UCSD-AML1 (cell line): ENCODE data around the gene RASSF1.
A peak's percentile ranks its signal among the peaks of the same experiment; 100 is the strongest.

Source experiments
- DNase-seq: peaks from one replicate; lab custom pipeline; 2025; ENCODE audit not compliant: unreplicated experiment; lab: John Stamatoyannopoulos, UW

Gene RASSF1

GRCh38 chr3:50340448-50341329 lies at the start of gene RASSF1:
Gene RASSF1, minus strand, starts transcription at chr3:50340836. Its CDS starts 31 bp downstream, at chr3:50340805.
- DNase-seq, result peak; percentile 88

- no peak for DNase-seq
Measured at GRCh38 chr3:50389414-50389767, 48.8 kb upstream of the RASSF1 start.

- no peak for DNase-seq
Measured at GRCh38 chr3:50388720-50389413, 48.2 kb upstream of the RASSF1 start.

- DNase-seq, result peak; percentile 34
Measured at GRCh38 chr3:50388016-50388719, 47.5 kb upstream of the RASSF1 start.

- no peak for DNase-seq
Measured at GRCh38 chr3:50385754-50386153, 45.1 kb upstream of the RASSF1 start.

- DNase-seq, result no peak
Measured at GRCh38 chr3:50383750-50384149, 43.1 kb upstream of the RASSF1 start.

- no peak for DNase-seq
Measured at GRCh38 chr3:50382722-50383121, 42.1 kb upstream of the RASSF1 start.

- no peak for DNase-seq
Measured at GRCh38 chr3:50381383-50381782, 40.7 kb upstream of the RASSF1 start.

GRCh38 chr3:50380405-50381085 lies 39.9 kb upstream of the RASSF1 start:
- no peak for DNase-seq

GRCh38 chr3:50378757-50379156 lies 38.1 kb upstream of the RASSF1 start:
- DNase-seq, result no peak

GRCh38 chr3:50378024-50378423 lies 37.4 kb upstream of the RASSF1 start:
- no peak for DNase-seq

- DNase-seq, result no peak
Measured at GRCh38 chr3:50375258-50375931, 34.8 kb upstream of the RASSF1 start.

- no peak for DNase-seq
Measured at GRCh38 chr3:50374363-50375257, 34.0 kb upstream of the RASSF1 start.

- no peak for DNase-seq
Measured at GRCh38 chr3:50373146-50374051, 32.8 kb upstream of the RASSF1 start.

- DNase-seq, result no peak
Measured at GRCh38 chr3:50372349-50372748, 31.7 kb upstream of the RASSF1 start.

GRCh38 chr3:50371133-50371685 lies 30.6 kb upstream of the RASSF1 start:
- peak; percentile 29 for DNase-seq

GRCh38 chr3:50370594-50370993 lies 30.0 kb upstream of the RASSF1 start:
- DNase-seq, result peak; percentile 68

- peak; percentile 23 for DNase-seq
Measured at GRCh38 chr3:50369012-50369670, 28.5 kb upstream of the RASSF1 start.
